K562 (cell line): ENCODE data around the gene PDIA5.

Source experiments
- HDAC1 ChIP-seq, 2 experiments: fragments of 450-650 bp; IDR thresholded peaks; 2 replicates each; pipeline ENCODE4 v1.6.1; 2016 to 2017; ENCODE audit warnings: inconsistent platforms in 1 of 2, mild to moderate bottlenecking in 1 of 2, moderate library complexity in 1 of 2
- HNRNPK ChIP-seq: fragments of 200-400 bp; formaldehyde crosslinking; IDR thresholded peaks from one replicate; pipeline ENCODE4 v1.6.1; 2018; ENCODE audit warnings: mild to moderate bottlenecking, low read depth, low read length; ENCODE audit not compliant: poor library complexity, severe bottlenecking
- TGIF2 ChIP-seq: sonication (generic); formaldehyde crosslinking; IDR thresholded peaks from 2 replicates; pipeline ENCODE4 v1.8.1; 2022; ENCODE audit warnings: mild to moderate bottlenecking, missing genetic modification reagents, moderate library complexity
- ZNF263 ChIP-seq: sonication (generic); formaldehyde crosslinking; IDR thresholded peaks from 2 replicates; pipeline ENCODE4 v1.8.0; 2022; ENCODE audit warnings: mild to moderate bottlenecking, missing genetic modification reagents, borderline replicate concordance
- TF ChIP-seq, protein P1 (sequence below), 3 experiments: IDR thresholded peaks in 2 of 3; conservative IDR thresholded peaks in 1 of 3; 2 replicates each; pipeline ENCODE4 v1.5.1; 2011 to 2012; ENCODE audit warnings: low read length in 3 of 3, mild to moderate bottlenecking in 3 of 3, control low read depth in 2 of 3, improper control_type of control experiment in 1 of 3, inconsistent platforms in 1 of 3, low read depth in 1 of 3, mixed read lengths in 1 of 3, moderate library complexity in 1 of 3; ENCODE audit not compliant: insufficient read depth in 2 of 3

- TF ChIP-seq HDAC1 (IDR thresholded peaks at IDR 0.05) (no peak), ZNF263 (CRISPR knock-in tag) (no peak), HNRNPK (no peak), TGIF2 (no peak)
- TF ChIP-seq, protein P1, sequence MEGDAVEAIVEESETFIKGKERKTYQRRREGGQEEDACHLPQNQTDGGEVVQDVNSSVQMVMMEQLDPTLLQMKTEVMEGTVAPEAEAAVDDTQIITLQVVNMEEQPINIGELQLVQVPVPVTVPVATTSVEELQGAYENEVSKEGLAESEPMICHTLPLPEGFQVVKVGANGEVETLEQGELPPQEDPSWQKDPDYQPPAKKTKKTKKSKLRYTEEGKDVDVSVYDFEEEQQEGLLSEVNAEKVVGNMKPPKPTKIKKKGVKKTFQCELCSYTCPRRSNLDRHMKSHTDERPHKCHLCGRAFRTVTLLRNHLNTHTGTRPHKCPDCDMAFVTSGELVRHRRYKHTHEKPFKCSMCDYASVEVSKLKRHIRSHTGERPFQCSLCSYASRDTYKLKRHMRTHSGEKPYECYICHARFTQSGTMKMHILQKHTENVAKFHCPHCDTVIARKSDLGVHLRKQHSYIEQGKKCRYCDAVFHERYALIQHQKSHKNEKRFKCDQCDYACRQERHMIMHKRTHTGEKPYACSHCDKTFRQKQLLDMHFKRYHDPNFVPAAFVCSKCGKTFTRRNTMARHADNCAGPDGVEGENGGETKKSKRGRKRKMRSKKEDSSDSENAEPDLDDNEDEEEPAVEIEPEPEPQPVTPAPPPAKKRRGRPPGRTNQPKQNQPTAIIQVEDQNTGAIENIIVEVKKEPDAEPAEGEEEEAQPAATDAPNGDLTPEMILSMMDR (IDR thresholded peaks at IDR 0.05 in 2 of 3, conservative IDR thresholded peaks at IDR 0.05 in 1 of 3; ENCODE audit: insufficient read depth in 2 of 3, low read depth in 1 of 3, low read length in 3 of 3), result no peak
Observed at GRCh38 chr3:123078101-123078500, 11.3 kb downstream of the PDIA5 start.
